HAP-1 (cell line): ENCODE data around the gene CCDC83.

ENCODE experiments used
- DNase-seq, 2 experiments: peaks; one replicate each; pipeline ENCODE4 v3.0.0-alpha.2; 2016 to 2020; ENCODE audit warnings: low spot score in 2 of 2
- H3K27me3 ChIP-seq: fragments of 250-450 bp; sonication (Bioruptor Pico); 2 replicates; pipeline ENCODE4 v1.5.1; 2020; ENCODE audit warnings: low read depth, mild to moderate bottlenecking, moderate library complexity
- H3K36me3 ChIP-seq: fragments of 250-450 bp; sonication (Bioruptor Pico); replicated peaks from 2 replicates; pipeline ENCODE4 v1.5.1; 2020; ENCODE audit warnings: mild to moderate bottlenecking
- H3K4me1 ChIP-seq: fragments of 250-450 bp; sonication (Bioruptor Pico); 2 replicates; pipeline ENCODE4 v1.5.1; 2020; ENCODE audit warnings: mild to moderate bottlenecking
- H3K4me3 ChIP-seq: fragments of 250-450 bp; sonication (Bioruptor Pico); 2 replicates; pipeline ENCODE4 v1.5.1; 2020; ENCODE audit warnings: mild to moderate bottlenecking, moderate library complexity
- H3K9me3 ChIP-seq: fragments of 250-450 bp; sonication (Bioruptor Pico); 2 replicates; pipeline ENCODE4 v1.5.1; 2020; ENCODE audit warnings: mild to moderate bottlenecking, moderate library complexity
- in situ Hi-C: fragments of 300-500 bp; cut with MboI; formaldehyde crosslinking; loops from 3 replicates; pipeline ENCODE4 v1.14.3; 2020; ENCODE audit warnings: low sequenced_read_pairs, inconsistent platforms, mixed read lengths

The CCDC83 gene

GRCh38 chr11:85875505-85875904 is 20.3 kb downstream of the CCDC83 start:
- Histone ChIP-seq H3K9me3 (no peaks in the 10 kb centered on the region), H3K4me1 (no peaks in the 10 kb centered on the region), H3K27me3 (peaks cover 14% of the 10 kb centered on the region; the same call in 1 of the 2 replicates), H3K4me3 (no peak overlapping the region), H3K36me3 (no peaks in the 10 kb centered on the region)
- in situ Hi-C loops = no loop called here
- DNase-seq = no peak

GRCh38 chr11:85884581-85885021 is 29.4 kb downstream of the CCDC83 start:
- H3K4me1 ChIP-seq = no peaks in the 10 kb centered on the region
- H3K36me3 ChIP-seq = no peaks in the 10 kb centered on the region
- H3K9me3 ChIP-seq = no peaks in the 10 kb centered on the region
- in situ Hi-C loops = no loop called here
- H3K4me3 ChIP-seq = no peak overlapping the region
- H3K27me3 ChIP-seq = no peaks in the 10 kb centered on the region
- DNase-seq = no peak

GRCh38 chr11:85886089-85887056 is 31.2 kb downstream of the CCDC83 start:
- no peaks in the 10 kb centered on the region for H3K36me3 ChIP-seq
- DNase-seq = no peak
- H3K4me3 ChIP-seq = no peak overlapping the region
- H3K4me1 ChIP-seq = no peaks in the 10 kb centered on the region
- H3K27me3 ChIP-seq = no peaks in the 10 kb centered on the region
- no peaks in the 10 kb centered on the region for H3K9me3 ChIP-seq
- in situ Hi-C loops = no loop called here

- H3K4me1 ChIP-seq = no peaks in the 10 kb centered on the region
- DNase-seq = no peak
- no peak overlapping the region for H3K4me3 ChIP-seq
- no peaks in the 10 kb centered on the region for H3K27me3 ChIP-seq
- H3K36me3 ChIP-seq = no peaks in the 10 kb centered on the region
- in situ Hi-C loops = no loop called here
- no peaks in the 10 kb centered on the region for H3K9me3 ChIP-seq
These were observed 33.9 kb downstream of the CCDC83 start for GRCh38 chr11:85889108-85889507.

- DNase-seq = no peak
- in situ Hi-C loops = no loop called here
- H3K9me3 ChIP-seq = no peaks in the 10 kb centered on the region
- no peak overlapping the region for H3K4me3 ChIP-seq
- no peaks in the 10 kb centered on the region for H3K4me1 ChIP-seq
- H3K27me3 ChIP-seq = no peaks in the 10 kb centered on the region
- no peaks in the 10 kb centered on the region for H3K36me3 ChIP-seq
These were observed 34.7 kb downstream of the CCDC83 start for GRCh38 chr11:85889676-85890579.

GRCh38 chr11:85893395-85893794 is 38.2 kb downstream of the CCDC83 start:
- Histone ChIP-seq H3K27me3 (no peaks in the 10 kb centered on the region; the same call in 1 of the 2 replicates), H3K36me3 (no peaks in the 10 kb centered on the region), H3K4me1 (no peaks in the 10 kb centered on the region), H3K4me3 (no peak overlapping the region), H3K9me3 (no peaks in the 10 kb centered on the region)
- DNase-seq = no peak
- in situ Hi-C loops = no loop called here

- Histone ChIP-seq H3K27me3 (no peaks in the 10 kb centered on the region; the same call in 1 of the 2 replicates), H3K9me3 (no peaks in the 10 kb centered on the region), H3K36me3 (no peaks in the 10 kb centered on the region), H3K4me3 (no peak overlapping the region), H3K4me1 (no peaks in the 10 kb centered on the region)
- DNase-seq = no peak
- in situ Hi-C loops = no loop called here
These were observed 41.7 kb downstream of the CCDC83 start for GRCh38 chr11:85896876-85897275.

GRCh38 chr11:85898456-85898855 is 43.3 kb downstream of the CCDC83 start:
- H3K36me3 ChIP-seq = no peaks in the 10 kb centered on the region
- in situ Hi-C loops = no loop called here
- no peaks in the 10 kb centered on the region for H3K4me1 ChIP-seq
- no peak overlapping the region for H3K4me3 ChIP-seq
- DNase-seq = no peak
- H3K27me3 ChIP-seq = no peaks in the 10 kb centered on the region; the same call in 1 of the 2 replicates
- no peaks in the 10 kb centered on the region for H3K9me3 ChIP-seq

GRCh38 chr11:85902353-85902752 is 47.2 kb downstream of the CCDC83 start:
- H3K27me3 ChIP-seq = no peaks in the 10 kb centered on the region; the same call in 1 of the 2 replicates
- no peaks in the 10 kb centered on the region for H3K4me1 ChIP-seq
- no peaks in the 10 kb centered on the region for H3K9me3 ChIP-seq
- H3K4me3 ChIP-seq = no peak overlapping the region
- in situ Hi-C loops = no loop called here
- no peak for DNase-seq
- no peaks in the 10 kb centered on the region for H3K36me3 ChIP-seq

- Histone ChIP-seq H3K4me3 (no peak overlapping the region), H3K36me3 (no peaks in the 10 kb centered on the region), H3K9me3 (no peaks in the 10 kb centered on the region), H3K27me3 (no peaks in the 10 kb centered on the region; the same call in 1 of the 2 replicates), H3K4me1 (no peaks in the 10 kb centered on the region)
- DNase-seq = no peak
- in situ Hi-C loops = no loop called here
These were observed 48.2 kb downstream of the CCDC83 start for GRCh38 chr11:85903406-85903805.

GRCh38 chr11:85903811-85904210 is 48.6 kb downstream of the CCDC83 start:
- Histone ChIP-seq H3K27me3 (no peaks in the 10 kb centered on the region), H3K9me3 (no peaks in the 10 kb centered on the region), H3K4me3 (no peak overlapping the region), H3K36me3 (no peaks in the 10 kb centered on the region), H3K4me1 (no peaks in the 10 kb centered on the region)
- in situ Hi-C loops = no loop called here
- DNase-seq = no peak

- no peaks in the 10 kb centered on the region for H3K9me3 ChIP-seq
- in situ Hi-C loops = no loop called here
- H3K4me3 ChIP-seq = no peak overlapping the region
- peaks cover 12% of the 10 kb centered on the region; the same call in 1 of the 2 replicates for H3K27me3 ChIP-seq
- H3K4me1 ChIP-seq = no peaks in the 10 kb centered on the region
- H3K36me3 ChIP-seq = no peaks in the 10 kb centered on the region
- DNase-seq = no peak
These were observed 57.2 kb downstream of the CCDC83 start for GRCh38 chr11:85912414-85912813.

GRCh38 chr11:85913513-85913912 is 58.3 kb downstream of the CCDC83 start:
- DNase-seq = no peak
- Histone ChIP-seq H3K4me1 (peaks cover under 1% of the 10 kb centered on the region; the same call in 1 of the 2 replicates), H3K36me3 (no peaks in the 10 kb centered on the region), H3K27me3 (peaks cover 13% of the 10 kb centered on the region; the same call in 1 of the 2 replicates), H3K9me3 (no peaks in the 10 kb centered on the region), H3K4me3 (no peak overlapping the region)
- in situ Hi-C loops = no loop called here
